Left ventricle myocardium superior (tissue), 1 donor: ENCODE measurements around the gene KLK14. TPM values are rescaled to one million over a fixed set of nuclear protein-coding genes. Genes with fewer than 3 reads are reported as not detected.

ENCODE experiments used
- ATAC-seq: fragments of 200-7000 bp; cut with Tn5 transposase; one replicate; pipeline ENCODE4 v1.9.1; 2020; ENCODE audit warnings: mild to moderate bottlenecking, moderate library complexity
- DNase-seq: peaks from one replicate; pipeline ENCODE4 v3.0.0-alpha.2; 2020
- intact Hi-C: fragments of 100-400 bp; cut with micrococcal nuclease; formaldehyde crosslinking; loops from one replicate; pipeline ENCODE4 v1.11.0; 2022
- total RNA-seq: library from RNA; stranded (reverse); fragmentation: NEBNext Ultra II Directional; extraction: Animal tissue kit (Norgen Biotek cat#: 25700); gene quantifications from one replicate; pipeline ENCODE4 v1.2.1, GENCODE V29; 2021
- donor health status: DM: no; HTN: yes; CAD: no; lungs with severe emphysema.

Gene KLK14
- total RNA-seq, 1 donor from 2014 or later, result 0.89 TPM

GRCh38 chr19:51110666-51110971 is 27.9 kb upstream of the KLK14 start:
- ATAC-seq (no peak), DNase-seq (no peak)
- intact Hi-C loops, result no loop called here

- DNase-seq, result no peak
- ATAC-seq, result peak; percentile 67
- intact Hi-C loops, result no loop called here
Observed at GRCh38 chr19:51108805-51109146, 26.1 kb upstream of the KLK14 start.

- intact Hi-C loops, result no loop called here
- peak; percentile 97 for DNase-seq
- ATAC-seq, result peak; percentile 98
Observed at GRCh38 chr19:51108066-51108804, 25.5 kb upstream of the KLK14 start, which contains the start of gene CTU1. CTU1 (minus strand) TSS chr19:51108409; CDS start chr19:51104569, 3,840 bp downstream.

- no peak for DNase-seq
- intact Hi-C loops, result no loop called here
- ATAC-seq, result peak; percentile 4
Observed at GRCh38 chr19:51107406-51108065, 24.8 kb upstream of the KLK14 start.

- ATAC-seq (no peak), DNase-seq (peak; percentile 40)
- intact Hi-C loops, result no loop called here
Observed at GRCh38 chr19:51103926-51104341, 21.2 kb upstream of the KLK14 start.

GRCh38 chr19:51102991-51103390 is 20.3 kb upstream of the KLK14 start:
- DNase-seq (no peak), ATAC-seq (no peak)
- intact Hi-C loops, result no loop called here

- intact Hi-C loops, result no loop called here
- ATAC-seq (peak; percentile 10), DNase-seq (no peak)
Observed at GRCh38 chr19:51101171-51101865, 18.6 kb upstream of the KLK14 start.

GRCh38 chr19:51100601-51101000 is 17.9 kb upstream of the KLK14 start:
- DNase-seq, result no peak
- intact Hi-C loops, result no loop called here

GRCh38 chr19:51099047-51099382 is 16.3 kb upstream of the KLK14 start:
- intact Hi-C loops, result loop anchor here (5.0 kb wide), 1 partner anchor 77 kb away; no protein-coding TSS in a partner anchor
- no peak for DNase-seq
- no peak for ATAC-seq

More at GRCh38 chr19:51100601-51101000, 17.9 kb upstream of the KLK14 start:
- ATAC-seq, result no peak

GRCh38 chr19:51098365-51099046 is 15.8 kb upstream of the KLK14 start:
- ATAC-seq, result peak; percentile 74
- peak; percentile 81 for DNase-seq
- intact Hi-C loops, result loop anchor here (5.0 kb wide), 1 partner anchor 76 kb away; no protein-coding TSS in a partner anchor

GRCh38 chr19:51097796-51098195 is 15.1 kb upstream of the KLK14 start:
- DNase-seq (no peak), ATAC-seq (no peak)
- intact Hi-C loops, result loop anchor here (5.0 kb wide), 1 partner anchor 75 kb away; no protein-coding TSS in a partner anchor

- ATAC-seq (peak; percentile 61), DNase-seq (peak; percentile 75)
- intact Hi-C loops, result loop anchor here (5.0 kb wide), 1 partner anchor 75 kb away; no protein-coding TSS in a partner anchor
Observed at GRCh38 chr19:51097166-51097738, 14.6 kb upstream of the KLK14 start.

- ATAC-seq (no peak), DNase-seq (no peak)
- intact Hi-C loops, result loop anchor here (5.0 kb wide), 1 partner anchor 74 kb away; no protein-coding TSS in a partner anchor
Observed at GRCh38 chr19:51096473-51097165, 13.9 kb upstream of the KLK14 start.

- intact Hi-C loops, result loop anchor here (5.0 kb wide), 1 partner anchor 72 kb away; no protein-coding TSS in a partner anchor
- ATAC-seq (no peak), DNase-seq (peak; percentile 49)
Observed at GRCh38 chr19:51094696-51095279, 12.1 kb upstream of the KLK14 start.

GRCh38 chr19:51093510-51094345 is 11.0 kb upstream of the KLK14 start:
- no peak for ATAC-seq
- no peak for DNase-seq
- intact Hi-C loops, result no loop called here

- ATAC-seq, result no peak
- intact Hi-C loops, result no loop called here
Observed at GRCh38 chr19:51093101-51093500, 10.4 kb upstream of the KLK14 start.

More at GRCh38 chr19:51093101-51093500, 10.4 kb upstream of the KLK14 start:
- no peak for DNase-seq
